Astrocyte (in vitro differentiated cells and primary cell): Measurements from ENCODE around the gene RANBP1. TPM values are rescaled to one million over a fixed set of nuclear protein-coding genes. Genes with fewer than 3 reads are reported as not detected.

Experiments
- DNase-seq: peaks from one replicate; pipeline ENCODE4 v3.0.0-alpha.2; 2010; ENCODE audit warnings: low read depth
- FAIRE-seq: peaks from 2 replicates; lab custom pipeline; 2011; peaks lifted over from hg19 to GRCh38; lab: Jason Lieb, UNC
- H2AFZ ChIP-seq: 2 replicates; pipeline ENCODE4 v1.6.0; 2012; ENCODE audit warnings: low read depth, low read length, inconsistent platforms
- H3K27ac ChIP-seq: 2 replicates; pipeline ENCODE4 v1.5.1; 2011; ENCODE audit warnings: low read depth, low read length, inconsistent platforms
- H3K27me3 ChIP-seq: 2 replicates; pipeline ENCODE4 v1.6.0; 2011; ENCODE audit warnings: low read length, inconsistent platforms; ENCODE audit not compliant: insufficient read depth
- H3K36me3 ChIP-seq: 2 replicates; pipeline ENCODE4 v1.5.1; 2011; ENCODE audit warnings: low read length, inconsistent platforms; ENCODE audit not compliant: insufficient read depth
- H3K4me1 ChIP-seq: 2 replicates; pipeline ENCODE4 v1.5.1; 2011; ENCODE audit warnings: low read length, inconsistent platforms; ENCODE audit not compliant: insufficient read depth
- H3K4me2 ChIP-seq: 2 replicates; pipeline ENCODE4 v1.6.0; 2012; ENCODE audit warnings: low read length, inconsistent platforms
- H3K4me3 ChIP-seq: 2 replicates; pipeline ENCODE4 v1.5.1; 2011; ENCODE audit warnings: low read depth, mild to moderate bottlenecking, low read length, inconsistent platforms; ENCODE audit not compliant: insufficient read depth
- H3K79me2 ChIP-seq: 2 replicates; pipeline ENCODE4 v1.6.0; 2012; ENCODE audit warnings: mild to moderate bottlenecking, low read length, inconsistent platforms; ENCODE audit not compliant: insufficient read depth
- H3K9ac ChIP-seq: 2 replicates; pipeline ENCODE4 v1.6.0; 2012; ENCODE audit warnings: mild to moderate bottlenecking, low read length, inconsistent platforms
- H3K9me3 ChIP-seq: 2 replicates; pipeline ENCODE4 v1.5.1; 2012; ENCODE audit warnings: low read depth, mild to moderate bottlenecking, low read length, inconsistent platforms; ENCODE audit not compliant: insufficient read depth
- H4K20me1 ChIP-seq: 2 replicates; pipeline ENCODE4 v1.6.0; 2012; ENCODE audit warnings: low read length, inconsistent platforms; ENCODE audit not compliant: insufficient read depth
- H3K27ac Mint-ChIP-seq: one replicate; pipeline ENCODE4 v1.8.0; 2021; ENCODE audit warnings: mild to moderate bottlenecking, mixed read lengths; ENCODE audit not compliant: unreplicated experiment
- H3K27me3 Mint-ChIP-seq: one replicate; pipeline ENCODE4 v1.8.0; 2021; ENCODE audit warnings: low read depth, mixed read lengths; ENCODE audit not compliant: unreplicated experiment
- H3K36me3 Mint-ChIP-seq: one replicate; pipeline ENCODE4 v1.8.0; 2021; ENCODE audit warnings: low read depth, mixed read lengths; ENCODE audit not compliant: unreplicated experiment
- H3K4me1 Mint-ChIP-seq: one replicate; pipeline ENCODE4 v1.8.0; 2021; ENCODE audit warnings: low read depth, mixed read lengths; ENCODE audit not compliant: unreplicated experiment
- H3K4me3 Mint-ChIP-seq: one replicate; pipeline ENCODE4 v1.8.0; 2021; ENCODE audit warnings: mild to moderate bottlenecking, moderate library complexity, mixed read lengths; ENCODE audit not compliant: unreplicated experiment
- H3K9me3 Mint-ChIP-seq: one replicate; pipeline ENCODE4 v1.8.0; 2021; ENCODE audit warnings: mild to moderate bottlenecking, mixed read lengths; ENCODE audit not compliant: unreplicated experiment
- EZH2 ChIP-seq: IDR thresholded peaks from 2 replicates; pipeline ENCODE4 v1.6.1; 2012; ENCODE audit warnings: mild to moderate bottlenecking, low read length, inconsistent platforms; ENCODE audit not compliant: insufficient read depth
- total RNA-seq: library from RNA; stranded (reverse); gene quantifications from 2 replicates; pipeline ENCODE4 v1.2.1, GENCODE V29; 2021
- TF ChIP-seq, protein P1 (sequence below): IDR thresholded peaks from 2 replicates; pipeline ENCODE4 v1.5.1; 2011; ENCODE audit warnings: low read depth, mild to moderate bottlenecking, inconsistent platforms, low read length, moderate library complexity; ENCODE audit not compliant: insufficient read depth

The RANBP1 gene
- total RNA-seq, 1 donor from 2014 or later = 164 TPM

DNA sequence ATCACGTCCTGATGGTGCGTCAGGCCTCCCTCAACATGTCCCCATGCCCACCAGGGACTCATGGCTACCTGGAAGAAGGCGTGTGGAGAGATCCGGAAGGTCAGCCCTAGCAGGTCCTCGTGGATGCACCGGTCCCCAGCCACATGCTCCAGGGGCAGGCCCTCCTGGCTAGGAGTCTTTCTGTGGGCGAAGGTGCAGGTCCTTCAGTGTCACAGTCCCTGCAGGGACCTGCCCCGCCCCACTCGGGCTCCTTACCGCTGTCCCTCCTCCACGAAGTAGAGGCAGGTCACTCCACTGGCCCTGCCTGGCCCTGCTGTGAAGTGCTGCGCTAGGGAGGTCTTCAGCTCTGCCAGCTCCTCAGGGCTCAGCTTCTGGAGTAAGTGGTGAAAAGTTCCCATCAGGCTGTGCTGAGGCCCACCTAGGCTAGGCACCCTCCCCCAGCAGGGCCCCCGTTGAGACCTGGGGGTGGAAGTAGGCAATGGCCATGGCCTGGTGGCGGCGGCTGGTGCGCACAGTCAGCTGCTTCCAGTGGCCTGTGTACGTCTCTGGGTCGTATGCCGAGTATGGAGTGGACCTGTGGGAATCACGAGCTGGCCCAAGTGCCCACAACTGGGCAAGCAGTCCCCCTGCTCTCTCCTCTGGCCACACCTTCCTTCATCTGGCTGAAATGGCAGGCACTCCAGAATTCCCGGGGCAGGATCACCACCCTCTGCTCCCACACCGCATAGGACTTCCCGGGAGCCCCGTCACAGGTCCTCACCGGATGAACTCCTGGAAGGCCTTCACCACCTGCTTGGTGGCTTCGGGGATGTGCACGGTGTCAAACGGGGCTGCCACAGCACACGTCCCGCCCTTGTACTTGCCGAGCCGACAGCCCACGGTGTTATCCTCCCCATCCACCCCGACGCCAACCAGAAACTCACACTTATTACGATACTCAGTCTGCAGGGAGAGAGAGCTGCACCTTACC is 1.1 kb upstream of the RANBP1 start:
- Histone ChIP-seq H3K27me3 (no peaks in the 10 kb centered on the region), H3K27ac (no peak overlapping the region), H3K79me2 (peaks cover 56% of the 10 kb centered on the region), H3K4me1 (peaks cover 17% of the 10 kb centered on the region), H3K9ac (peak overlapping the region; percentile 96), H4K20me1 (peaks cover 45% of the 10 kb centered on the region), H3K9me3 (no peaks in the 10 kb centered on the region), H3K4me3 (no peak overlapping the region), H3K36me3 (peaks cover 20% of the 10 kb centered on the region), H2AFZ (no peak overlapping the region), H3K4me2 (peak overlapping the region; percentile 85)
- FAIRE-seq (no peak), DNase-seq (no peak)
- peaks cover 3% of the 10 kb centered on the region for H3K4me1 Mint-ChIP-seq
- H3K27ac Mint-ChIP-seq = peak overlapping the region; percentile 83
- peak overlapping the region; percentile 86 for H3K4me3 Mint-ChIP-seq
- no peaks in the 10 kb centered on the region for H3K27me3 Mint-ChIP-seq
- H3K9me3 Mint-ChIP-seq = no peaks in the 10 kb centered on the region
- H3K36me3 Mint-ChIP-seq = peaks cover 16% of the 10 kb centered on the region
- TF ChIP-seq EZH2 = no peak
- TF ChIP-seq, protein P1, sequence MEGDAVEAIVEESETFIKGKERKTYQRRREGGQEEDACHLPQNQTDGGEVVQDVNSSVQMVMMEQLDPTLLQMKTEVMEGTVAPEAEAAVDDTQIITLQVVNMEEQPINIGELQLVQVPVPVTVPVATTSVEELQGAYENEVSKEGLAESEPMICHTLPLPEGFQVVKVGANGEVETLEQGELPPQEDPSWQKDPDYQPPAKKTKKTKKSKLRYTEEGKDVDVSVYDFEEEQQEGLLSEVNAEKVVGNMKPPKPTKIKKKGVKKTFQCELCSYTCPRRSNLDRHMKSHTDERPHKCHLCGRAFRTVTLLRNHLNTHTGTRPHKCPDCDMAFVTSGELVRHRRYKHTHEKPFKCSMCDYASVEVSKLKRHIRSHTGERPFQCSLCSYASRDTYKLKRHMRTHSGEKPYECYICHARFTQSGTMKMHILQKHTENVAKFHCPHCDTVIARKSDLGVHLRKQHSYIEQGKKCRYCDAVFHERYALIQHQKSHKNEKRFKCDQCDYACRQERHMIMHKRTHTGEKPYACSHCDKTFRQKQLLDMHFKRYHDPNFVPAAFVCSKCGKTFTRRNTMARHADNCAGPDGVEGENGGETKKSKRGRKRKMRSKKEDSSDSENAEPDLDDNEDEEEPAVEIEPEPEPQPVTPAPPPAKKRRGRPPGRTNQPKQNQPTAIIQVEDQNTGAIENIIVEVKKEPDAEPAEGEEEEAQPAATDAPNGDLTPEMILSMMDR = no peak

DNA sequence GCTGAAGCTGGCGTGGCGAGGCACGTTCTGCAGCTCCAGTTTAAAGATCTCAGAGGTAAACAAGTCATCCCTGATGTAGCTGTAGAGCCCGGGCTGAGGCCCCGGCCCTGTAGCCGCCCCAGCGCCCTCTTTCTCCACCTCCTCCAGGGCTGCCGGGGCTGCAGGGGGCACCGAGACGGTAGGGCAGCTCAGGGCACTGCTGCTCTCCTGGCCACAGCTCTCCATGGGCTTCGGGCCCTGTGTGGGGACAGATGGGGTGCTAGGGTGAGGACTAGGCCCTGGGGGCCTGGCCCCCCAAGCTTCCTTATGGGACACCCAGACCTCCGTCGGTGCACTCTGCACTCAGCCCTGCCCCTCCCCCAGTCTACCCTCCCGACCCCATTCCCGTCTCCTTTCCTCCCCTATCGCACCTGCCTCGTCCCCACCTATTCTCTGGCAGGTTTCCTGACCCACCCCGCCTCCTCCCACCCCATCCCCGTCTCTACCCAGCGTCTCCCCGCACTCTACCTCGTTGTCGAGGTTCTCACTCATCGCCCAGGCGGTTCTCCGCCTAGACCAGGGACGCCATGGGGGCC is 559 bp downstream of the RANBP1 start:
- peaks cover 3% of the 10 kb centered on the region for H3K4me1 Mint-ChIP-seq
- H3K27me3 Mint-ChIP-seq = no peaks in the 10 kb centered on the region
- Histone ChIP-seq H2AFZ (peak overlapping the region; percentile 77), H3K79me2 (peaks cover 73% of the 10 kb centered on the region), H3K4me1 (peaks cover 17% of the 10 kb centered on the region), H3K9me3 (no peaks in the 10 kb centered on the region), H4K20me1 (peaks cover 39% of the 10 kb centered on the region), H3K36me3 (peaks cover 13% of the 10 kb centered on the region), H3K4me3 (peak overlapping the region; percentile 73), H3K9ac (peak overlapping the region; percentile 96), H3K4me2 (peak overlapping the region; percentile 85), H3K27me3 (no peaks in the 10 kb centered on the region), H3K27ac (peak overlapping the region; percentile 82)
- FAIRE-seq = no peak
- peak overlapping the region; percentile 78 for H3K27ac Mint-ChIP-seq
- peaks cover 12% of the 10 kb centered on the region for H3K36me3 Mint-ChIP-seq
- no peak for TF ChIP-seq EZH2
- TF ChIP-seq, protein P1 = no peak
- H3K9me3 Mint-ChIP-seq = no peaks in the 10 kb centered on the region
- peak overlapping the region; percentile 86 for H3K4me3 Mint-ChIP-seq
- DNase-seq = no peak
